Thoracic aorta (tissue), 2 donors: ENCODE measurements around the gene CYGB. TPM values are rescaled to one million over a fixed set of nuclear protein-coding genes. Genes with fewer than 3 reads are reported as not detected.

Experiments used
- ATAC-seq: fragments of 150-250 bp; one replicate; pipeline ENCODE4 v1.8.0; 2017; ENCODE audit warnings: low read depth; ENCODE audit not compliant: insufficient number of reproducible peaks, low FRiP score
- DNase-seq: peaks from one replicate; pipeline ENCODE4 v3.0.0-alpha.2; 2020; ENCODE audit warnings: low spot score
- H3K27ac ChIP-seq, 2 donors: fragments of 200-600 bp; sonication (generic); 1 replicate in 1 of 2; 2 replicates in 1 of 2; pipeline ENCODE4 v1.5.1; 2016; ENCODE audit warnings: mild to moderate bottlenecking in 2 of 2, moderate library complexity in 2 of 2
- H3K27me3 ChIP-seq: fragments of 200-600 bp; sonication (generic); replicated peaks from 2 replicates; pipeline ENCODE4 v1.6.0; 2016; ENCODE audit warnings: mild to moderate bottlenecking; ENCODE audit not compliant: insufficient read depth
- H3K36me3 ChIP-seq: fragments of 200-600 bp; sonication (generic); one replicate; pipeline ENCODE4 v1.5.1; 2016
- H3K4me1 ChIP-seq, 2 donors: fragments of 200-600 bp; sonication (generic); 1 replicate in 1 of 2; 2 replicates in 1 of 2; pipeline versions ENCODE4 v1.5.1 to v1.6.0; 2016; ENCODE audit warnings: low read depth in 2 of 2, mild to moderate bottlenecking in 1 of 2; ENCODE audit not compliant: control insufficient read depth in 1 of 2
- H3K4me3 ChIP-seq: fragments of 200-600 bp; sonication (generic); 2 replicates; pipeline ENCODE4 v1.5.1; 2016; ENCODE audit warnings: mild to moderate bottlenecking
- H3K9me3 ChIP-seq: fragments of 200-600 bp; sonication (generic); 2 replicates; pipeline ENCODE4 v1.5.1; 2016
- total RNA-seq, 2 donors: library from RNA; depleted of rRNA; stranded (reverse); fragments of >200 nt; gene quantifications; one replicate each; pipeline versions ENCODE4 v1.1.0 to v1.2.3, GENCODE V29; 2016
- TF ChIP-seq, protein P1 (sequence below): fragments of 200-600 bp; sonication (generic); IDR thresholded peaks from one replicate; pipeline ENCODE4 v1.5.1; 2019; ENCODE audit warnings: antibody characterized with exemption

The CYGB gene
- total RNA-seq, 2 donors from 2014 or later: 8.3 to 17.7 TPM

DNA sequence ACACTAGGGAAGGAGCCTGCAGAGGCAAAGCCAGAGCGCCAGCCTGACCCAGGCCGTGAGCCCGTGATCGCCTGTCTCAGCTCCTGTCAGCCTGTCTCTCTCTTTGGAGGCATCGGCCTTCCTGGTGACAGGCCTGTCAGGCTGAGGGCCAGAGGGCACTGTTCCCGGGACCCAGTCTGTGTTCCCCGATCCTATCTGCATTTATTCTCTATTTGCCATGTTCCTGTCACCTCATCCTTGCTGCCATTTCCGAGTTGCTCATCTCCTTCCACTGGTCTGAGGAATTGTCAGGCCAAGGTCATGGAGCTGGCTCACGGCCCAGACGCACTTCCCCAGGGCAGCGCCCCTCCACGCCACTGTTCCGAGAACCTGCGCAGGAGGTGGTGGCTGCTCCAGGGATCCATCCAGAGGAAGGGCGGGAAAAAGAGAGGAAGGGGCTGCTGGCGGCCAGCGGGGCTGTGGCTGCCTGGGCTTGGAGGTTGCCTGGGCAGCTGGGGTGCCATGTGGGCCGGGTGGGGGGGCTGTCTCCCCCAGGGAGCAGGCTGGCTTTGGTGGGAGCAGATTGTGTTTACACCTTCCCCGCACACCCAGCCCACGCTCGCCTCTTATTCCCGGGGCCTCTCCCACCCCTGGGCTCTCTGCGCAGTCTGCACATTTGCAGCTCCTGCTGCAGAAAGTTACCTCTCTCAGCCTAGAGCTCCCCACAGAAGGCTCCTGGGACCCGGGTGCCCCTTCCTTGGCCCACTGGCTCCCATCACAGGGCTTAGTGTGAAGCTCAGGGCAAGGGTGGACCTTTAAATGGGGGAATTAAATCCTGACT is 7.2 kb upstream of the CYGB start:
- no peak for DNase-seq
- Histone ChIP-seq H3K4me3 (no peak overlapping the region), H3K4me1 (peaks cover 0 to 11% of the 10 kb centered on the region in 2 donors), H3K27ac (no peak overlapping the region), H3K36me3 (no peaks in the 10 kb centered on the region), H3K9me3 (no peaks in the 10 kb centered on the region), H3K27me3 (no peaks in the 10 kb centered on the region)
- ATAC-seq: no peak
- TF ChIP-seq, protein P1, sequence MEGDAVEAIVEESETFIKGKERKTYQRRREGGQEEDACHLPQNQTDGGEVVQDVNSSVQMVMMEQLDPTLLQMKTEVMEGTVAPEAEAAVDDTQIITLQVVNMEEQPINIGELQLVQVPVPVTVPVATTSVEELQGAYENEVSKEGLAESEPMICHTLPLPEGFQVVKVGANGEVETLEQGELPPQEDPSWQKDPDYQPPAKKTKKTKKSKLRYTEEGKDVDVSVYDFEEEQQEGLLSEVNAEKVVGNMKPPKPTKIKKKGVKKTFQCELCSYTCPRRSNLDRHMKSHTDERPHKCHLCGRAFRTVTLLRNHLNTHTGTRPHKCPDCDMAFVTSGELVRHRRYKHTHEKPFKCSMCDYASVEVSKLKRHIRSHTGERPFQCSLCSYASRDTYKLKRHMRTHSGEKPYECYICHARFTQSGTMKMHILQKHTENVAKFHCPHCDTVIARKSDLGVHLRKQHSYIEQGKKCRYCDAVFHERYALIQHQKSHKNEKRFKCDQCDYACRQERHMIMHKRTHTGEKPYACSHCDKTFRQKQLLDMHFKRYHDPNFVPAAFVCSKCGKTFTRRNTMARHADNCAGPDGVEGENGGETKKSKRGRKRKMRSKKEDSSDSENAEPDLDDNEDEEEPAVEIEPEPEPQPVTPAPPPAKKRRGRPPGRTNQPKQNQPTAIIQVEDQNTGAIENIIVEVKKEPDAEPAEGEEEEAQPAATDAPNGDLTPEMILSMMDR: no peak

DNA sequence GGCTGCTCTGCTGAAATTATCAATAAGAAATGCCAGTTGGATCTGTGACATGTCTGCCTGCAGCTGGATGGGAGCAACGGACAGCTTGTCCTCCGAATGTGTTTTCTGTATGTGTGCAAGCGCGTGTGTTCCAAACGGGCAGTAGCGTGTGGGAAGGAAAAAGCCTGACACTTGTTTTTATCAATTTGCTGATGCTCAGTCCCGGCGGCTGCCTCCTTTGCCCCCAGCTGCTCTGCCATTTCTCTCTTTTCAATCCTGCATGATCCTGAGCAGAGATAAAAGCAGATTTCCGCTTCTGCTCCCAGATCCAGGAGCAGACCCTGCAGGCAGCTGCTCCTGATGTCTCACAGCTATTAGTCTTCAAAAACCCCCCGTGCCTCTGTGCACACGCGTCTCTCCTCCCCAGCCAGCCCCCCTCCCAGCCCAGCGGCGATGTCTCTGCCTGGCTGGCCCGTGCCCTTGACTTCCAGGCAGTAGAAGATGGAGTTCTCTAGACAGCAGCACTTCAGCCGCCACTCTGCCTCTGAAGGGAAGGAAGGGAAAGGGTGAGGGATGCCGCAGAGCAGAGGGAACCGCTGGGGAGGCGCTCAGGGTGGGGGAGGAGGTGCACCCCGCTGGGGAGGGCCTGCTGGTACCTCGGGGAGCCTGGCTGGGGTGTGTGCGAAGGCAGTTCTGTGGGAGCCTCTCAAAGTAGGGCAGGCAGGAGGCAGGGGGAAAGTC is 6.5 kb upstream of the CYGB start:
- no peak overlapping the region for H3K27ac ChIP-seq

DNA sequence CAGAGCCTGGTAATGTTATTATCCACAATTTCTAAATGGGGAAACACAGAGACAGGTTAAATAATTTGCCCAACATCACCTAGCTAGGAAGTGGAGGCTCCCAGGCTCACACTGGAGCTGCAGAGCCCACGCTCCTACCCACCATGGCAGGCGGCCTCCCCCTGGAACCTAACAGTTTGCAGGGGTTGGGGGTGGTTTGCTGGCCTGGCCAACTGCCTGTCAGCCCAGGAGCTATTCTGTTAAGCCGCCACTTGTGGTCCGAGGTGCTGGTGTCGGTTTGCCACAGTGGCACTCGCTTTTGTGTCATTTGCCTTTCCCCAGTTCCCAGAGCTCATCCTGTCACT is 5.9 kb upstream of the CYGB start:
- no peak for DNase-seq
- no peak overlapping the region for H3K4me3 ChIP-seq
- peaks cover 0 to 11% of the 10 kb centered on the region in 2 donors for H3K4me1 ChIP-seq
- peaks cover under 1% of the 10 kb centered on the region for H3K27me3 ChIP-seq
- ATAC-seq: no peak
- TF ChIP-seq, protein P1: no peak
- no peaks in the 10 kb centered on the region for H3K36me3 ChIP-seq
- no peaks in the 10 kb centered on the region for H3K9me3 ChIP-seq
- no peak overlapping the region for H3K27ac ChIP-seq

More for the DNA sequence above, 6.5 kb upstream of the CYGB start:
- H3K27me3 ChIP-seq: no peaks in the 10 kb centered on the region
- no peak overlapping the region for H3K4me3 ChIP-seq
- no peaks in the 10 kb centered on the region for H3K9me3 ChIP-seq
- DNase-seq: no peak
- no peaks in the 10 kb centered on the region for H3K36me3 ChIP-seq
- H3K4me1 ChIP-seq: peaks cover 0 to 11% of the 10 kb centered on the region in 2 donors
- TF ChIP-seq, protein P1: no peak
- no peak for ATAC-seq

DNA sequence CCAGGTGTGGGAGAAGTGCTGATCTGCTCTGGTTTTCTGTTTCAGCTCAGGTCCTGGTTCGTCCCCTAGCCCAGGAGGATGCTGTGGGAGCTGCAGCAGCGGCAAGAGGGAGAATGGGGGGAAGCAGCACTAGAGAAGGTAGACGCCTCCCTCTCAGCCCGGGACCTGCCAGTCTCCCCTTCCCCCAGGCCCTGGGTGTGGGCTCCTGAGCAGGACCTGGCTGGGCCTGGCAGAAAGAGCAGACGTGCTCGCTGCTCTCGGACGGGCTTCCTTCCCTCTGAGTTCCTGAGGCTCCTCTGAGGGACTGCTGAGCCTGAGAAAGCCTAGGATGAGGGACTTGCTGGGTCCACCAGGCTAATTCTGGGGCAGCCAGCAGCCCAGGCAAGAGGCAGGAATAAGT is 5.5 kb upstream of the CYGB start:
- peaks cover 3 to 15% of the 10 kb centered on the region in 2 donors for H3K4me1 ChIP-seq
- TF ChIP-seq, protein P1: no peak
- peaks cover 5% of the 10 kb centered on the region for H3K27me3 ChIP-seq
- no peaks in the 10 kb centered on the region for H3K36me3 ChIP-seq
- H3K9me3 ChIP-seq: no peaks in the 10 kb centered on the region
- no peak for DNase-seq
- H3K4me3 ChIP-seq: no peak overlapping the region
- H3K27ac ChIP-seq: no peak overlapping the region
- ATAC-seq: no peak

DNA sequence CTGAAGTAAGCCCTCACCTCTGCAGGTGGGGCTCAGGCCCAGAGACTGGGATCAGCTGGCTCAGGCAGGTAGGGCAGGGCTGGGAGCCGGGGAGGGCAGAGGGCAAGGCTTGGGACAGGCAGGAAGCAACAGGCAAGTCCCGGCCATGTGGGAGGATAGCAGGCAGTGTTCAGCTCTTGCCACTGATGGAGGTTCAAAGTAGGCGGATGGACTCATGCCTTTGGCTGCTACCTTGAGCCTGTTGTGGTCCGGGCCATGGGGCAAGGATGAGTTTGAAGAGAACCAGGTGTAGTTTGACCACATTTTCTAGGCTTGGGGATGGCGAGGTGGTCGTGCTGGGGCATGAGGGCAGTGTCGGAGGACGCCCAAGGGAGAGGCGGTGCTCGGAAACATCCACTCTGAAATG is 5.1 kb upstream of the CYGB start:
- TF ChIP-seq, protein P1: no peak
- Histone ChIP-seq H3K27me3 (peaks cover 5% of the 10 kb centered on the region), H3K4me1 (peaks cover 4 to 19% of the 10 kb centered on the region in 2 donors), H3K36me3 (no peaks in the 10 kb centered on the region), H3K4me3 (no peak overlapping the region), H3K9me3 (no peaks in the 10 kb centered on the region), H3K27ac (no peak overlapping the region)
- DNase-seq (no peak), ATAC-seq (no peak)
